ENCODE measurements around the gene COL1A2.

The COL1A2 gene

DNA sequence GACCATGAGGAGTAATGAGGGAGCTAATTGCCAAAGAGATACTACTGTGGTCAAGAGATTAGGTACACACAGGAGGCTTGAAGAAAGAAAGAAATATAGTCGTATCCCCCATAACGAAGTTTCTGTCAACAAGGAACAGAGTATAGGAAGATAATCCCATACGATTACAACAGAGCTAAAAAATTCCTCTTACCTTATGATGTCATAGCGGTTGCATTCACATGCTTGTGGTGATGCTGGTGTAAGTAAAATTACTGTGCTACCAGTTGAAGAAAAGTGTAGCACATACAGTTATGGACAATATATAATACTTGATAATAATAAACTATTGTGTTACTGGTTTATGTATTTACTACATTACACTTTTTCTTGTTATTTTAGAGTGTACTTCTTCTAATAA is 63.3 kb downstream of the COL1A2 start:
- WGBS, 2 donors (ENCODE audit: extremely low coverage in 2 of 2, insufficient read length in 2 of 2, insufficient replicate concordance in 1 of 2) = no CpG with 5 or more reads among the region's 4 CpGs
- H3K23ac ChIP-seq (ENCODE audit: low read depth, low read length, poor library complexity) = no peak overlapping the region
- H3K14ac ChIP-seq (ENCODE audit: low read length) = no peak overlapping the region
- no peak overlapping the region for H3K4ac ChIP-seq (ENCODE audit: low read length)
- no peaks in the 10 kb centered on the region for H3K4me1 ChIP-seq (ENCODE audit: control insufficient read depth in 2 of 2, insufficient read depth in 1 of 2, low read depth in 1 of 2, low read length in 2 of 2)
- H4K8ac ChIP-seq (ENCODE audit: low read depth, low read length) = no peak overlapping the region
- no peaks in the 10 kb centered on the region for H3K36me3 ChIP-seq (replicated peaks in 1 of 2; ENCODE audit: control insufficient read depth in 2 of 2, insufficient read depth in 2 of 2, low read length in 2 of 2)
- no peak overlapping the region for H3K4me3 ChIP-seq (ENCODE audit: low read length in 2 of 2)
- H2BK120ac ChIP-seq (ENCODE audit: low read depth, low read length) = no peak overlapping the region
- no peak overlapping the region for H3K18ac ChIP-seq (ENCODE audit: low read length)
- H2AFZ ChIP-seq (ENCODE audit: low read length) = no peak overlapping the region
- H3K27ac ChIP-seq (replicated peaks; ENCODE audit: low read length) = no peak overlapping the region
- H2BK5ac ChIP-seq (ENCODE audit: low read length) = no peak overlapping the region
- no peak overlapping the region for H2AK5ac ChIP-seq (ENCODE audit: low read depth, low read length)
- H2BK12ac ChIP-seq (ENCODE audit: low read length) = no peak overlapping the region
- no peak overlapping the region for H4K91ac ChIP-seq (ENCODE audit: low read depth, low read length, poor library complexity)
- H3K9me3 ChIP-seq (replicated peaks in 1 of 2; ENCODE audit: control insufficient read depth in 2 of 2, insufficient read depth in 1 of 2, low read depth in 1 of 2, low read length in 2 of 2) = peaks cover 0 to 5% of the 10 kb centered on the region in 2 donors
- no peak overlapping the region for H3K9ac ChIP-seq (ENCODE audit: low read depth, low read length, poor library complexity)
- no peak for DNase-seq (ENCODE audit: low spot score)
- no peak overlapping the region for H2BK15ac ChIP-seq (ENCODE audit: low read length)
- no peaks in the 10 kb centered on the region for H3K27me3 ChIP-seq (ENCODE audit: control insufficient read depth in 3 of 3, insufficient read depth in 3 of 3, low read depth in 1 of 3, low read length in 3 of 3)
- H3K4me2 ChIP-seq (ENCODE audit: insufficient read depth, low read length, poor library complexity, severe bottlenecking) = no peak overlapping the region
- no peaks in the 10 kb centered on the region for H3K79me1 ChIP-seq (ENCODE audit: low read depth, low read length)

DNA sequence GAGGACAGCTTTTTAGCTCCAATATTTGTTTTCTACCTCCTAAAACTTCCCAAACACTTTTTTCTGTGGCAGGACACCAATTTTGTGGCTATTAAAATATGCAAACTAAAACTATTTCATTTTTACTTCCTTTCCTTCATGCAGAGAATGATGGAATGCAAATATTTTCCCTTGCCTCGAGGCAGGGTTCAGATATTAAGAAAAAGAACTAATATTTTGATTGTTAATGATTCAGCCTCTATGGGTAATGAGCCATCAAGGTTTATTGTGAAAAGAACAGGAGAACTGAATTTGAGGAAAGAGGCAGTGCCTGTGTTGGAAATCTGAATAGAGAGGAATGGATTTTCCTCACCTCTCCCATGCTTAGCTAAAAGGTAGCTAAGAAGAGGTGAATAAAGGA is 71.8 kb downstream of the COL1A2 start:
- no peak overlapping the region for H4K91ac ChIP-seq (ENCODE audit: low read depth, low read length, poor library complexity)
- H3K27ac ChIP-seq (replicated peaks; ENCODE audit: low read length) = no peak overlapping the region
- no peak overlapping the region for H3K4me2 ChIP-seq (ENCODE audit: insufficient read depth, low read length, poor library complexity, severe bottlenecking)
- H2BK120ac ChIP-seq (ENCODE audit: low read depth, low read length) = no peak overlapping the region
- no peak overlapping the region for H4K8ac ChIP-seq (ENCODE audit: low read depth, low read length)
- peaks cover 0 to under 1% of the 10 kb centered on the region in 2 donors for H3K9me3 ChIP-seq (replicated peaks in 1 of 2; ENCODE audit: control insufficient read depth in 2 of 2, insufficient read depth in 1 of 2, low read depth in 1 of 2, low read length in 2 of 2)
- DNase-seq (ENCODE audit: low spot score) = no peak
- no peak overlapping the region for H3K23ac ChIP-seq (ENCODE audit: low read depth, low read length, poor library complexity)
- H3K4ac ChIP-seq (ENCODE audit: low read length) = no peak overlapping the region
- no peak overlapping the region for H3K9ac ChIP-seq (ENCODE audit: low read depth, low read length, poor library complexity)
- no peak overlapping the region for H3K14ac ChIP-seq (ENCODE audit: low read length)
- no CpG with 5 or more reads among the region's 1 CpG for WGBS, 2 donors (ENCODE audit: extremely low coverage in 2 of 2, insufficient read length in 2 of 2, insufficient replicate concordance in 1 of 2)
- no peak overlapping the region for H2BK15ac ChIP-seq (ENCODE audit: low read length)
- no peak overlapping the region for H2AFZ ChIP-seq (ENCODE audit: low read length)
- no peaks in the 10 kb centered on the region for H3K36me3 ChIP-seq (replicated peaks in 1 of 2; ENCODE audit: control insufficient read depth in 2 of 2, insufficient read depth in 2 of 2, low read length in 2 of 2)
- H3K18ac ChIP-seq (ENCODE audit: low read length) = no peak overlapping the region
- H3K79me1 ChIP-seq (ENCODE audit: low read depth, low read length) = no peaks in the 10 kb centered on the region
- no peak overlapping the region for H2BK12ac ChIP-seq (ENCODE audit: low read length)
- no peaks in the 10 kb centered on the region for H3K27me3 ChIP-seq (ENCODE audit: control insufficient read depth in 3 of 3, insufficient read depth in 3 of 3, low read depth in 1 of 3, low read length in 3 of 3)
- no peak overlapping the region for H2BK5ac ChIP-seq (ENCODE audit: low read length)
- H2AK5ac ChIP-seq (ENCODE audit: low read depth, low read length) = no peak overlapping the region
- no peaks in the 10 kb centered on the region for H3K4me1 ChIP-seq (ENCODE audit: control insufficient read depth in 2 of 2, insufficient read depth in 1 of 2, low read depth in 1 of 2, low read length in 2 of 2)
- H3K4me3 ChIP-seq (ENCODE audit: low read length in 2 of 2) = no peak overlapping the region

DNA sequence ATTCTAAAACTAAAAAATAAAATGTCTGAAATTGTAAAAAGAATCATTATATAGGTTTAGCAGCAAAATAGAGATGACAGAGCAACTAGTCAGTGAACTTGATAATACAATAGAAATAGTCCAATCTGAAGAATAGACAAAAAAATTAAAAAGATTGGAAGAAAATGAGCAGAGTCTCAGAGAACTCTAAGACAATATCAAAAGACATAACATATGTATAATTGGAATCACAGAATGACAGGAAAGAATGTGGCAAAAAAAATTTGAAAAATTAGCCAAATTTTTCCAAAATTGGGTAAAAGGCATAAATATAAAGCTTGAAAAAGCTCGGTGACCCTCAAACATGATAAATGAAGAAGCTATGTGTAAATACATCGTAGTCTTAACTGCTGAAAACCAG is 76.9 kb downstream of the COL1A2 start:
- no peaks in the 10 kb centered on the region for H3K27me3 ChIP-seq (ENCODE audit: control insufficient read depth in 3 of 3, insufficient read depth in 3 of 3, low read depth in 1 of 3, low read length in 3 of 3)
- no peak overlapping the region for H3K4me3 ChIP-seq (ENCODE audit: low read length in 2 of 2)
- no peak overlapping the region for H3K4me2 ChIP-seq (ENCODE audit: insufficient read depth, low read length, poor library complexity, severe bottlenecking)
- H2BK15ac ChIP-seq (ENCODE audit: low read length) = no peak overlapping the region
- no peak overlapping the region for H2BK5ac ChIP-seq (ENCODE audit: low read length)
- no peak overlapping the region for H2BK120ac ChIP-seq (ENCODE audit: low read depth, low read length)
- no peak overlapping the region for H2BK12ac ChIP-seq (ENCODE audit: low read length)
- no peak overlapping the region for H3K18ac ChIP-seq (ENCODE audit: low read length)
- H2AK5ac ChIP-seq (ENCODE audit: low read depth, low read length) = no peak overlapping the region
- no peak overlapping the region for H3K27ac ChIP-seq (replicated peaks; ENCODE audit: low read length)
- no peak overlapping the region for H3K4ac ChIP-seq (ENCODE audit: low read length)
- H3K23ac ChIP-seq (ENCODE audit: low read depth, low read length, poor library complexity) = no peak overlapping the region
- H3K14ac ChIP-seq (ENCODE audit: low read length) = no peak overlapping the region
- no peaks in the 10 kb centered on the region for H3K4me1 ChIP-seq (ENCODE audit: control insufficient read depth in 2 of 2, insufficient read depth in 1 of 2, low read depth in 1 of 2, low read length in 2 of 2)
- H4K91ac ChIP-seq (ENCODE audit: low read depth, low read length, poor library complexity) = no peak overlapping the region
- no peaks in the 10 kb centered on the region for H3K36me3 ChIP-seq (replicated peaks in 1 of 2; ENCODE audit: control insufficient read depth in 2 of 2, insufficient read depth in 2 of 2, low read length in 2 of 2)
- H3K79me1 ChIP-seq (ENCODE audit: low read depth, low read length) = no peaks in the 10 kb centered on the region
- no peak overlapping the region for H2AFZ ChIP-seq (ENCODE audit: low read length)
- no peak overlapping the region for H4K8ac ChIP-seq (ENCODE audit: low read depth, low read length)
- H3K9ac ChIP-seq (ENCODE audit: low read depth, low read length, poor library complexity) = no peak overlapping the region
- no peak for DNase-seq (ENCODE audit: low spot score)
- WGBS, 2 donors (ENCODE audit: extremely low coverage in 2 of 2, insufficient read length in 2 of 2, insufficient replicate concordance in 1 of 2) = no CpG with 5 or more reads among the region's 2 CpGs
- H3K9me3 ChIP-seq (replicated peaks in 1 of 2; ENCODE audit: control insufficient read depth in 2 of 2, insufficient read depth in 1 of 2, low read depth in 1 of 2, low read length in 2 of 2) = peaks cover 0 to 5% of the 10 kb centered on the region in 2 donors

DNA sequence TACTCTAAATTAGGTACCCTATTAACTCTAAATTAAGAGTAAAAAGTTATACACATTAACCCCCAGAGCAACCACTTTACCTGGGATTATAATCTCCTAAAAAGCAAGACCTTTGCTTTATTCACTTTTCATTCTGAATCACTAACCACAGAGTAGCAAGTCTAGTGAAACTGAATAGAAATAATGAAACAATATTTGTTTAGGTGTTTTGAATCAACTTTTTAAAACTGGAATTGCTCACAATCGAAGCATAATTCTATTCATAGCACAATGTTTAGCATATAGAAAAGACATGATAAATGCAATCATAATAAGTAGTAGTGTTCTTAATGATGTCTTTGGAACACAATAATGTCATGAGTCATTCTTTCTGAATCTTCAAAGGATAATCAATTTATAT is 77.9 kb downstream of the COL1A2 start:
- Histone ChIP-seq H2AK5ac (ENCODE audit: low read depth, low read length) (no peak overlapping the region), H2BK12ac (ENCODE audit: low read length) (no peak overlapping the region), H2AFZ (ENCODE audit: low read length) (no peak overlapping the region), H3K27ac (replicated peaks; ENCODE audit: low read length) (no peak overlapping the region), H2BK15ac (ENCODE audit: low read length) (no peak overlapping the region), H2BK120ac (ENCODE audit: low read depth, low read length) (no peak overlapping the region), H3K4me1 (ENCODE audit: control insufficient read depth in 2 of 2, insufficient read depth in 1 of 2, low read depth in 1 of 2, low read length in 2 of 2) (no peaks in the 10 kb centered on the region), H3K27me3 (ENCODE audit: control insufficient read depth in 3 of 3, insufficient read depth in 3 of 3, low read depth in 1 of 3, low read length in 3 of 3) (no peaks in the 10 kb centered on the region), H3K9me3 (replicated peaks in 1 of 2; ENCODE audit: control insufficient read depth in 2 of 2, insufficient read depth in 1 of 2, low read depth in 1 of 2, low read length in 2 of 2) (peaks cover 0 to 5% of the 10 kb centered on the region in 2 donors), H3K4me2 (ENCODE audit: insufficient read depth, low read length, poor library complexity, severe bottlenecking) (no peak overlapping the region), H2BK5ac (ENCODE audit: low read length) (no peak overlapping the region), H3K36me3 (replicated peaks in 1 of 2; ENCODE audit: control insufficient read depth in 2 of 2, insufficient read depth in 2 of 2, low read length in 2 of 2) (no peaks in the 10 kb centered on the region), H3K79me1 (ENCODE audit: low read depth, low read length) (no peaks in the 10 kb centered on the region), H3K9ac (ENCODE audit: low read depth, low read length, poor library complexity) (no peak overlapping the region), H3K4me3 (ENCODE audit: low read length in 2 of 2) (no peak overlapping the region), H4K8ac (ENCODE audit: low read depth, low read length) (no peak overlapping the region), H3K14ac (ENCODE audit: low read length) (no peak overlapping the region), H3K4ac (ENCODE audit: low read length) (no peak overlapping the region), H3K18ac (ENCODE audit: low read length) (no peak overlapping the region), H3K23ac (ENCODE audit: low read depth, low read length, poor library complexity) (no peak overlapping the region), H4K91ac (ENCODE audit: low read depth, low read length, poor library complexity) (no peak overlapping the region)
- DNase-seq (ENCODE audit: low spot score) = no peak
- WGBS, 2 donors (ENCODE audit: extremely low coverage in 2 of 2, insufficient read length in 2 of 2, insufficient replicate concordance in 1 of 2) = no CpG with 5 or more reads among the region's 1 CpG

Data from neuronal stem cell (in vitro differentiated cells).